Keratinocyte (primary cell): Measurements from ENCODE around the gene GATAD2B. TPM values are rescaled to one million over a fixed set of nuclear protein-coding genes. Genes with fewer than 3 reads are reported as not detected.

Experiments used
- DNase-seq: peaks from one replicate; pipeline ENCODE4 v3.0.0-alpha.2; 2011; ENCODE audit warnings: low read depth, missing footprints, low spot score
- FAIRE-seq: peaks from 2 replicates; lab custom pipeline; 2011; peaks lifted over from hg19 to GRCh38; lab: Jason Lieb, UNC
- H2AFZ ChIP-seq: 2 replicates; pipeline ENCODE4 v1.6.0; 2012; ENCODE audit warnings: low read length, control low read depth, inconsistent platforms; ENCODE audit not compliant: control insufficient read depth
- H3K27ac ChIP-seq: 2 replicates; pipeline ENCODE4 v1.5.1; 2011; ENCODE audit warnings: low read length; ENCODE audit not compliant: control insufficient read depth, insufficient read depth
- H3K27me3 ChIP-seq: 3 replicates; pipeline ENCODE4 v1.6.0; 2011; ENCODE audit warnings: low read length; ENCODE audit not compliant: control insufficient read depth, insufficient read depth; ENCODE audit errors: extremely low read depth
- H3K36me3 ChIP-seq, 2 experiments: 2 replicates in 1 of 2; 3 replicates in 1 of 2; pipeline ENCODE4 v1.5.1; 2011; ENCODE audit warnings: low read length in 2 of 2, mild to moderate bottlenecking in 1 of 2; ENCODE audit not compliant: control insufficient read depth in 2 of 2, insufficient read depth in 2 of 2; ENCODE audit errors: extremely low read depth in 1 of 2
- H3K4me1 ChIP-seq: 3 replicates; pipeline ENCODE4 v1.5.1; 2011; ENCODE audit warnings: low read length; ENCODE audit not compliant: control insufficient read depth, insufficient read depth; ENCODE audit errors: extremely low read depth
- H3K4me2 ChIP-seq: 3 replicates; pipeline ENCODE4 v1.6.0; 2011; ENCODE audit warnings: low read depth, low read length; ENCODE audit not compliant: control insufficient read depth, insufficient read depth; ENCODE audit errors: extremely low read depth
- H3K4me3 ChIP-seq, 3 experiments: fragments of 200-600 bp in 1 of 3; sonication (generic) in 1 of 3; 2 replicates in 2 of 3; 3 replicates in 1 of 3; pipeline ENCODE4 v1.5.1; 2011 to 2016; ENCODE audit warnings: low read length in 3 of 3, mild to moderate bottlenecking in 3 of 3, control low read depth in 2 of 3, inconsistent platforms in 1 of 3, low read depth in 1 of 3, mixed read lengths in 1 of 3, mixed run types in 1 of 3, moderate library complexity in 1 of 3; ENCODE audit not compliant: control insufficient read depth in 2 of 3, insufficient read depth in 2 of 3; ENCODE audit errors: extremely low read depth in 1 of 3
- H3K79me2 ChIP-seq: 2 replicates; pipeline ENCODE4 v1.6.0; 2012; ENCODE audit warnings: low read length; ENCODE audit not compliant: control insufficient read depth, insufficient read depth
- H3K9ac ChIP-seq: 3 replicates; pipeline ENCODE4 v1.6.0; 2011; ENCODE audit warnings: low read length; ENCODE audit not compliant: control insufficient read depth, insufficient read depth; ENCODE audit errors: extremely low read depth
- H3K9me1 ChIP-seq: 3 replicates; pipeline ENCODE4 v1.6.0; 2011; ENCODE audit warnings: low read length; ENCODE audit not compliant: control insufficient read depth, insufficient read depth; ENCODE audit errors: extremely low read depth
- H3K9me3 ChIP-seq: 2 replicates; pipeline ENCODE4 v1.5.1; 2012; ENCODE audit warnings: low read depth, low read length; ENCODE audit not compliant: control insufficient read depth
- H4K20me1 ChIP-seq: 3 replicates; pipeline ENCODE4 v1.6.0; 2011; ENCODE audit warnings: low read length; ENCODE audit not compliant: control insufficient read depth, insufficient read depth; ENCODE audit errors: extremely low read depth
- EZH2 ChIP-seq: IDR thresholded peaks from one replicate; pipeline ENCODE4 v1.6.1; 2012; ENCODE audit warnings: inconsistent platforms, mild to moderate bottlenecking, low read length, moderate library complexity
- dilution Hi-C: fragments of 300-500 bp; cut with MboI; formaldehyde crosslinking; loops from one replicate; pipeline ENCODE4 v1.7.0; 2020; ENCODE audit warnings: low sequenced_read_pairs; ENCODE audit not compliant: extremely low pct_ligation_motif_present
- polyA plus RNA-seq, 5 experiments: library from polyadenylated mRNA; depleted of rRNA in 3 of 5; stranded (reverse) in 3 of 5; stranded (forward) in 1 of 5; unstranded in 1 of 5; fragments of >200 nt; gene quantifications; 1 replicate in 1 of 5; 2 replicates in 3 of 5; 3 replicates in 1 of 5; pipeline versions ENCODE4 v1.2.1 to v1.2.3, GENCODE V29; 2011 to 2012; ENCODE audit warnings: missing spikeins in 2 of 5, low read depth in 1 of 5, low replicate concordance in 1 of 5
- TF ChIP-seq, protein P1 (sequence below), 3 experiments: IDR thresholded peaks in 1 of 3; conservative IDR thresholded peaks in 1 of 3; optimal IDR thresholded peaks in 1 of 3; 2 replicates in 2 of 3; 3 replicates in 1 of 3; pipeline versions ENCODE3 to v1.5.1; 2011; ENCODE audit warnings: low read length in 3 of 3, mild to moderate bottlenecking in 3 of 3, moderate library complexity in 2 of 3, control low read depth in 1 of 3, inconsistent platforms in 1 of 3; ENCODE audit not compliant: insufficient read depth in 2 of 3; ENCODE audit errors: extremely low read depth in 1 of 3

GATAD2B gene
- polyA plus RNA-seq, 1 donor (not counting 4 experiments of a cell fraction or from before 2014, with no cell fraction given): 6.1 TPM

DNA sequence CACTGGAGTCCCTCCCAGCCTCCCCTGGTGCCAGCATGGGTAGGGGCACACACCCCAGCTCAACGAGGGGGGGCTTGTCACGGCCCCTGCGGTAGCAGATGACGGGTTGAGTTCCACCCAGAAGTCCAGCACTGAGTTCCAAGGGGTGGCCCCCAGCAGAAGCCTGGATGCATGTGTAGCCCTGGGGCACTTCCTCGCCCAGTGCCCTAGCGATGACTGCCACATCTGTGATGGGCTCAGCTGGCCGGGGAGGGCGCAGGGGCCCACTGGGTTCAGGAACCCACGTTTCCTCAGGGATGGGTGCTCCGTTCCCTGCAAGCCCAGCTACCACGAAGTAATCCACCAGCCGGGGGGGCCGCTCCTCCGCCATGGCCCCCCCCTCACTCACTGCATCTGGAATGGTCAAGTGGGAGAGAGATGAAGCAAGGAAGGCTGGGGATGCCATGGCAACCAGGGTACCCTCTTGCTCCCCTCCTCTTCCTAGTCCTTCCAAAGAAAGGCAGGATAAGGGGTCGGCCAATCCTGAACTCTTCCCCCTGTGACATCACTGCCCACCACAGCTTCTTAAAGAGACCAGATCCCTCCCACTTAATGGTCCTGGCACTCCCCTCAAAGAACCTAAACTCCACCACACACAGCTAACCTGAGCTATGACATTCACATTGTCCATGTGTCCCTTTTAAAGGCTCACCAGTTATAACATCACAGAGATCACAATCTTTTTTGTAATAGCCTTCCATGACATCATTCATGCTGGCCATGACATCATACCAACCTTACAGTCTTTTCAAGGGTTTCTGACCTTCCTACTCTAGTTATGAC is 21.4 kb upstream of the GATAD2B start:
- dilution Hi-C loops: no loop called here
- H3K27me3 ChIP-seq: no peaks in the 10 kb centered on the region
- TF ChIP-seq, protein P1, sequence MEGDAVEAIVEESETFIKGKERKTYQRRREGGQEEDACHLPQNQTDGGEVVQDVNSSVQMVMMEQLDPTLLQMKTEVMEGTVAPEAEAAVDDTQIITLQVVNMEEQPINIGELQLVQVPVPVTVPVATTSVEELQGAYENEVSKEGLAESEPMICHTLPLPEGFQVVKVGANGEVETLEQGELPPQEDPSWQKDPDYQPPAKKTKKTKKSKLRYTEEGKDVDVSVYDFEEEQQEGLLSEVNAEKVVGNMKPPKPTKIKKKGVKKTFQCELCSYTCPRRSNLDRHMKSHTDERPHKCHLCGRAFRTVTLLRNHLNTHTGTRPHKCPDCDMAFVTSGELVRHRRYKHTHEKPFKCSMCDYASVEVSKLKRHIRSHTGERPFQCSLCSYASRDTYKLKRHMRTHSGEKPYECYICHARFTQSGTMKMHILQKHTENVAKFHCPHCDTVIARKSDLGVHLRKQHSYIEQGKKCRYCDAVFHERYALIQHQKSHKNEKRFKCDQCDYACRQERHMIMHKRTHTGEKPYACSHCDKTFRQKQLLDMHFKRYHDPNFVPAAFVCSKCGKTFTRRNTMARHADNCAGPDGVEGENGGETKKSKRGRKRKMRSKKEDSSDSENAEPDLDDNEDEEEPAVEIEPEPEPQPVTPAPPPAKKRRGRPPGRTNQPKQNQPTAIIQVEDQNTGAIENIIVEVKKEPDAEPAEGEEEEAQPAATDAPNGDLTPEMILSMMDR (optimal IDR thresholded peaks at IDR 0.05 in 1 of 3, IDR thresholded peaks at IDR 0.05 in 1 of 3, conservative IDR thresholded peaks at IDR 0.05 in 1 of 3; ENCODE audit: extremely low read depth in 1 of 3, insufficient read depth in 2 of 3, low read length in 3 of 3): no peak
- TF ChIP-seq EZH2: no peak
- H3K9me1 ChIP-seq: no peaks in the 10 kb centered on the region
- H3K79me2 ChIP-seq: peaks cover 22% of the 10 kb centered on the region
- no peak overlapping the region for H3K4me2 ChIP-seq
- H3K9ac ChIP-seq: no peak overlapping the region
- H3K9me3 ChIP-seq: no peaks in the 10 kb centered on the region
- no peak overlapping the region for H2AFZ ChIP-seq
- FAIRE-seq (no peak), DNase-seq (no peak)
- no peak overlapping the region for H3K4me3 ChIP-seq
- H3K36me3 ChIP-seq: peaks cover 22 to 38% of the 10 kb centered on the region in 2 experiments
- H4K20me1 ChIP-seq: no peaks in the 10 kb centered on the region
- H3K4me1 ChIP-seq: peaks cover 10% of the 10 kb centered on the region
- H3K27ac ChIP-seq: no peak overlapping the region

DNA sequence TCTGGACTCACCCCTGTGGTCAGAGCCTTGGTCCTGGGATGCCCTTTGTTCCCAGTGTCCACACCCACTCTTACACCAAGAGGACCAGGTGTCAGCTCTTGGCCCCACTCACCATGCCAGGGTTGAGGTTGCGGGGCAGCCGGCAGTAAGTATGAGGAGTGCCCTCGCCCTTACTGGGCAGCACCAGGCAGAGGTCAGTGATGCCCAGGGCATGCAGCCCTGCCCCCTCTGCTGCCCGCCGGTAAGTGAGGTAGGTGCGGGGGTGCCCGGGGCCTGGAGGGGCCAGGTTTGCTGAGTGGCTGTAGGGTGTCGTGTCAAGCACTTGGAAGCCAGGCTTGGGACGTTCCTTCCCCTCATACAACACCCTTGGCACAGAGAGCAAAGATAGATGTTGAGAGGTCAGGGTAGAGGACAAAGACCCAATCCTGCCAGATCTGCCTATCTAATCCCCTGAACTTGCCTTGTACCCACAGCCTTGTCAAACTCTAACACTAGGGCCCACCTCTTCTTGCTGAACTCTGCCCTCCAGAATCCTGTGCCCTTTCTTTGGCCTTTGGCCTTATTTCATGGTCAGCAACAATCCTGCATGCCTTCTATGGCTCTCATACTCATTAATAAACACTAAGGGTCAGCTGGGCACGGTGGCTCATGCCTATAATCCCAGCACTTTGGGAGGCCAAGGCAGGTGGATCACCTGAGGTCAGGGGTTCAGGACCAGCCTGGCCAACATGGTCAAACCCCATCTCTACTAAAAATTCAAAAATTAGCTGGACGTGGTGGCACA is 20.2 kb upstream of the GATAD2B start:
- TF ChIP-seq, protein P1 (optimal IDR thresholded peaks at IDR 0.05 in 1 of 3, IDR thresholded peaks at IDR 0.05 in 1 of 3, conservative IDR thresholded peaks at IDR 0.05 in 1 of 3; ENCODE audit: extremely low read depth in 1 of 3, insufficient read depth in 2 of 3, low read length in 3 of 3): no peak
- no peak for TF ChIP-seq EZH2
- H2AFZ ChIP-seq: no peak overlapping the region
- dilution Hi-C loops: no loop called here
- peaks cover 18 to 30% of the 10 kb centered on the region in 2 experiments for H3K36me3 ChIP-seq
- no peaks in the 10 kb centered on the region for H3K9me3 ChIP-seq
- FAIRE-seq: no peak
- H3K27me3 ChIP-seq: no peaks in the 10 kb centered on the region
- peaks cover 22% of the 10 kb centered on the region for H3K79me2 ChIP-seq
- H3K4me3 ChIP-seq: no peak overlapping the region
- H3K9me1 ChIP-seq: no peaks in the 10 kb centered on the region
- H3K27ac ChIP-seq: no peak overlapping the region
- H3K4me2 ChIP-seq: no peak overlapping the region
- no peak for DNase-seq
- no peaks in the 10 kb centered on the region for H4K20me1 ChIP-seq
- no peak overlapping the region for H3K9ac ChIP-seq
- peaks cover 10% of the 10 kb centered on the region for H3K4me1 ChIP-seq
